A549 (cell line): ENCODE measurements around the gene SSH2. TPM values are rescaled to one million over a fixed set of nuclear protein-coding genes. Genes with fewer than 3 reads are reported as not detected.
A peak's percentile ranks its signal among the peaks of the same experiment; 100 is the strongest.

Experiments used
- ATAC-seq, 2 experiments: fragments of 200-7000 bp in 1 of 2; fragments of >200 bp in 1 of 2; cut with Nextera tagmentation in 1 of 2; cut with Tn5 transposase in 1 of 2; 3 replicates each; pipeline versions ENCODE4 v1.8.0 to v1.9.1; 2018 to 2020; ENCODE audit warnings: mild to moderate bottlenecking in 1 of 2, moderate library complexity in 1 of 2
- CTCF ChIA-PET: fragments of 300-600 bp; sonication (Branson Sonifier 250); formaldehyde crosslinking; extraction: SDS; loops from one replicate; lab custom pipeline; 2021; ENCODE audit warnings: antibody characterized with exemption, inconsistent platforms; lab: Yijun Ruan, JAX
- POLR2A ChIA-PET: fragments of 350-600 bp; formaldehyde crosslinking; extraction: SDS; loops from one replicate; lab custom pipeline; 2021; ENCODE audit warnings: antibody characterized with exemption, inconsistent platforms; lab: Yijun Ruan, JAX
- DNase-seq, 2 experiments: peaks; one replicate each; pipeline versions ENCODE4 v3.0.0 to v3.0.0-alpha.2; 2011 to 2016; ENCODE audit warnings: low read depth in 1 of 2, low spot score in 1 of 2
- FAIRE-seq: peaks from 2 replicates; lab custom pipeline; 2011; peaks lifted over from hg19 to GRCh38; lab: Jason Lieb, UNC
- H3K27ac ChIP-seq, 2 experiments: fragments of >200 bp; sonication (Bioruptor Twin); formaldehyde crosslinking; 3 replicates each; pipeline ENCODE4 v1.5.1; 2016 to 2017
- H3K4me1 ChIP-seq: fragments of >200 bp; sonication (Bioruptor Twin); formaldehyde crosslinking; 3 replicates; pipeline ENCODE4 v1.6.1; 2016
- H3K4me2 ChIP-seq: fragments of >200 bp; sonication (Bioruptor Twin); formaldehyde crosslinking; 3 replicates; pipeline ENCODE4 v1.6.1; 2016
- H3K4me3 ChIP-seq: fragments of >200 bp; sonication (Bioruptor Twin); formaldehyde crosslinking; 3 replicates; pipeline ENCODE4 v1.5.1; 2016
- H3K9me3 ChIP-seq: fragments of >200 bp; sonication (Bioruptor Twin); formaldehyde crosslinking; 3 replicates; pipeline ENCODE4 v1.6.1; 2016
- BHLHE40 ChIP-seq: IDR thresholded peaks from 2 replicates; pipeline ENCODE4 v1.6.1; 2012; ENCODE audit warnings: low read depth, low read length, inconsistent platforms
- CHD2 ChIP-seq: fragments of 150-350 bp; IDR thresholded peaks from 2 replicates; pipeline ENCODE4 v1.6.1; 2014; ENCODE audit warnings: low read length; ENCODE audit not compliant: partially characterized antibody
- CHD4 ChIP-seq: fragments of 200-600 bp; sonication (generic); IDR thresholded peaks from 2 replicates; pipeline ENCODE4 v1.6.1; 2016; ENCODE audit warnings: antibody characterized with exemption, mild to moderate bottlenecking, borderline replicate concordance
- EHMT2 ChIP-seq: fragments of 200-600 bp; sonication (generic); IDR thresholded peaks from 2 replicates; pipeline ENCODE4 v1.6.1; 2016; ENCODE audit warnings: antibody characterized with exemption, low read depth, mild to moderate bottlenecking, moderate library complexity
- EP300 ChIP-seq, 2 experiments: fragments of >200 bp; sonication (Bioruptor Twin); formaldehyde crosslinking; IDR thresholded peaks; 2 replicates in 1 of 2; 3 replicates in 1 of 2; pipeline ENCODE4 v1.6.1; 2016 to 2017
- ESRRA ChIP-seq: fragments of 150-350 bp; IDR thresholded peaks from 2 replicates; pipeline ENCODE4 v1.6.1; 2014; ENCODE audit warnings: mild to moderate bottlenecking, low read length, borderline replicate concordance
- FOSL2 ChIP-seq, 2 experiments: fragments of 450-650 bp in 1 of 2; fragments of >200 bp in 1 of 2; sonication (Bioruptor Twin) in 1 of 2; formaldehyde crosslinking; IDR thresholded peaks; 2 replicates each; pipeline versions ENCODE4 v1.5.0 to v1.6.1; 2016 to 2020; ENCODE audit warnings: mild to moderate bottlenecking in 1 of 2, moderate library complexity in 1 of 2
- FOXS1 ChIP-seq: fragments of 250-450 bp; sonication (Bioruptor Pico); IDR thresholded peaks from 2 replicates; pipeline ENCODE4 v1.5.0; 2020; ENCODE audit warnings: mild to moderate bottlenecking, moderate library complexity
- GATA3 ChIP-seq: IDR thresholded peaks from 2 replicates; pipeline ENCODE4 v1.6.1; 2012; ENCODE audit warnings: borderline replicate concordance
- HOXB13 ChIP-seq: fragments of 250-450 bp; sonication (Bioruptor Pico); IDR thresholded peaks from 2 replicates; pipeline ENCODE4 v1.5.0; 2020; ENCODE audit warnings: low read depth, mild to moderate bottlenecking, moderate library complexity
- HOXB5 ChIP-seq: fragments of 250-450 bp; sonication (Bioruptor Pico); IDR thresholded peaks from 2 replicates; pipeline ENCODE4 v1.5.0; 2020; ENCODE audit warnings: mild to moderate bottlenecking, moderate library complexity
- KDM1A ChIP-seq: fragments of 200-600 bp; sonication (generic); IDR thresholded peaks from 2 replicates; pipeline ENCODE4 v1.6.1; 2016; ENCODE audit warnings: low read depth, mild to moderate bottlenecking
- KDM5A ChIP-seq: fragments of 200-600 bp; sonication (generic); IDR thresholded peaks from 2 replicates; pipeline ENCODE4 v1.6.1; 2016; ENCODE audit warnings: antibody characterized with exemption, mild to moderate bottlenecking
- NFE2L2 ChIP-seq: fragments of 150-350 bp; conservative IDR thresholded peaks from 2 replicates; pipeline ENCODE4 v1.6.1; 2014; ENCODE audit warnings: low read length
- NR3C1 ChIP-seq: fragments of >200 bp; sonication (Bioruptor Twin); formaldehyde crosslinking; IDR thresholded peaks from 3 replicates; pipeline ENCODE4 v1.6.1; 2017
- PHF8 ChIP-seq: fragments of 200-600 bp; sonication (generic); IDR thresholded peaks from 2 replicates; pipeline ENCODE4 v1.6.1; 2016; ENCODE audit warnings: low read depth, mild to moderate bottlenecking, antibody characterized with exemption, moderate library complexity, borderline replicate concordance
- POLR2A ChIP-seq: IDR thresholded peaks from 2 replicates; pipeline ENCODE4 v1.6.1; 2012; ENCODE audit warnings: mild to moderate bottlenecking, low read length
- RCOR1 ChIP-seq: fragments of 150-350 bp; IDR thresholded peaks from 2 replicates; pipeline ENCODE4 v1.6.1; 2014; ENCODE audit warnings: antibody characterized with exemption, low read length, low read depth
- RFX5 ChIP-seq: fragments of 450-650 bp; IDR thresholded peaks from 2 replicates; pipeline ENCODE4 v1.7.1; 2014; ENCODE audit warnings: antibody characterized with exemption, mild to moderate bottlenecking, moderate library complexity
- SMC3 ChIP-seq: fragments of >200 bp; sonication (Bioruptor Twin); formaldehyde crosslinking; IDR thresholded peaks from 3 replicates; pipeline ENCODE4 v1.6.1; 2018; ENCODE audit warnings: inconsistent platforms
- TP53 ChIP-seq: fragments of 250-450 bp; sonication (Bioruptor Pico); IDR thresholded peaks from 2 replicates; pipeline ENCODE4 v1.5.0; 2021; ENCODE audit warnings: mild to moderate bottlenecking, moderate library complexity
- ZC3H11A ChIP-seq: fragments of 450-650 bp; IDR thresholded peaks from 2 replicates; pipeline ENCODE4 v1.6.1; 2014; ENCODE audit warnings: antibody characterized with exemption, mild to moderate bottlenecking
- ZFP36 ChIP-seq: fragments of 450-650 bp; IDR thresholded peaks from 2 replicates; pipeline ENCODE4 v1.6.1; 2014; ENCODE audit warnings: borderline replicate concordance; ENCODE audit not compliant: partially characterized antibody
- ZSCAN20 ChIP-seq: fragments of 250-450 bp; sonication (Bioruptor Pico); IDR thresholded peaks from 2 replicates; pipeline ENCODE4 v1.8.0; 2022; ENCODE audit warnings: mild to moderate bottlenecking, moderate library complexity
- WGBS: methylation state at CpG from one replicate; pipeline ENCODE4 v1.1.6; 2017; ENCODE audit errors: missing lambda C conversion rate; 5-methylcytosine and 5-hydroxymethylcytosine counted together
- polyA plus RNA-seq, 4 experiments: library from polyadenylated mRNA; depleted of rRNA in 3 of 4; stranded (reverse); fragments of >200 nt; fragmentation: RNase III in 1 of 4; extraction: RNeasy Plus Mini Kit Qiagen cat#74134 plus additional on column Dnase treatment in 1 of 4; gene quantifications; 2 replicates in 3 of 4; 3 replicates in 1 of 4; pipeline ENCODE4 v1.2.3, GENCODE V29; 2011 to 2017
- TF ChIP-seq, protein P1 (sequence below): fragments of 250-450 bp; sonication (Bioruptor Pico); IDR thresholded peaks from 2 replicates; pipeline ENCODE4 v1.5.0; 2021; ENCODE audit warnings: mild to moderate bottlenecking, moderate library complexity, borderline replicate concordance
- TF ChIP-seq, protein P2 (sequence below): fragments of >200 bp; sonication (Bioruptor Twin); formaldehyde crosslinking; IDR thresholded peaks from 3 replicates; pipeline ENCODE4 v1.5.1; 2016
- TF ChIP-seq, protein P3 (sequence below): fragments of >200 bp; sonication (Bioruptor Twin); formaldehyde crosslinking; IDR thresholded peaks from 3 replicates; pipeline ENCODE4 v1.6.1; 2016
- TF ChIP-seq, protein P4 (sequence below): fragments of 450-650 bp; IDR thresholded peaks from 2 replicates; pipeline ENCODE4 v1.6.1; 2014; ENCODE audit warnings: antibody characterized with exemption
- TF ChIP-seq, protein P5 (sequence below): fragments of 150-350 bp; IDR thresholded peaks from 2 replicates; pipeline ENCODE4 v1.6.1; 2014; ENCODE audit warnings: low read depth, mild to moderate bottlenecking, low read length

Gene SSH2
- polyA plus RNA-seq, 2 of the 4 experiments (the other 2 are of a cell fraction): 20.7 to 24.5 TPM

DNA sequence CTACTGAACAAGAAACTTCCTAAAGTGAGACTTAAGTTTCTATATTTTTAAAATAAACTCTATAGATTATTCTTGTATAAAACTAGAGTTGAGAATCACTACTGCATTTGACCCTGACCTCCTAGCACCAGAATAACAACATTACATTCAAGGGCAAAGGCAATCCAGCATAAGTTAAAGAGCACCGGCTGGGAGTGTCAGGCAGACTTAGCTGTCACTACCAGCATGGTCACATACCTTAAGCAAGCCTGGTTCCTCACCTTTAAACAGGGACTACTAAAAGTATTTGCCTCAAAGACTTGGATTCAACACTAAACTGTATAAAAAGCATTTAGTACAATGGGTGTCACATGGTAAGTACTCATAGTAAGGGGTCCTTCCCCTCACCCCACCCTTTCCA is 90.4 kb downstream of the SSH2 start:
- Histone ChIP-seq H3K4me1 (peaks cover 17% of the 10 kb centered on the region; the same call in 2 of the 3 replicates), H3K4me3 (no peak overlapping the region), H3K4me2 (no peak overlapping the region), H3K9me3 (no peaks in the 10 kb centered on the region), H3K27ac (no peak overlapping the region)
- FAIRE-seq (no peak), DNase-seq (no peak), ATAC-seq (no peak)
- ChIA-PET POLR2A (no interaction called here), CTCF (interaction anchor here (0.9 to 3.0 kb wide), 8 partner anchors 11 to 268 kb away, joined by 3 to 20 read pairs (median 7); partner anchors contain the start of gene SSH2)
- TF ChIP-seq FOXS1 (CRISPR knock-in tag) (no peak), ZC3H11A (no peak), ESRRA (no peak), RFX5 (no peak), EHMT2 (no peak), KDM5A (no peak), HOXB5 (CRISPR knock-in tag) (no peak), PHF8 (no peak), NR3C1 (no peak), GATA3 (no peak), HOXB13 (no peak), FOSL2 (IDR thresholded peaks at IDR 0.05) (no peak), FOSL2 (CRISPR knock-in tag; IDR thresholded peaks at IDR 0.05) (no peak), RCOR1 (no peak), ZSCAN20 (CRISPR knock-in tag) (no peak)
- TF ChIP-seq, protein P1, sequence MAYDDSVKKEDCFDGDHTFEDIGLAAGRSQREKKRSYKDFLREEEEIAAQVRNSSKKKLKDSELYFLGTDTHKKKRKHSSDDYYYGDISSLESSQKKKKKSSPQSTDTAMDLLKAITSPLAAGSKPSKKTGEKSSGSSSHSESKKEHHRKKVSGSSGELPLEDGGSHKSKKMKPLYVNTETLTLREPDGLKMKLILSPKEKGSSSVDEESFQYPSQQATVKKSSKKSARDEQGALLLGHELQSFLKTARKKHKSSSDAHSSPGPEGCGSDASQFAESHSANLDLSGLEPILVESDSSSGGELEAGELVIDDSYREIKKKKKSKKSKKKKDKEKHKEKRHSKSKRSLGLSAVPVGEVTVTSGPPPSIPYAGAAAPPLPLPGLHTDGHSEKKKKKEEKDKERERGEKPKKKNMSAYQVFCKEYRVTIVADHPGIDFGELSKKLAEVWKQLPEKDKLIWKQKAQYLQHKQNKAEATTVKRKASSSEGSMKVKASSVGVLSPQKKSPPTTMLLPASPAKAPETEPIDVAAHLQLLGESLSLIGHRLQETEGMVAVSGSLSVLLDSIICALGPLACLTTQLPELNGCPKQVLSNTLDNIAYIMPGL: no peak
- TF ChIP-seq, protein P2, sequence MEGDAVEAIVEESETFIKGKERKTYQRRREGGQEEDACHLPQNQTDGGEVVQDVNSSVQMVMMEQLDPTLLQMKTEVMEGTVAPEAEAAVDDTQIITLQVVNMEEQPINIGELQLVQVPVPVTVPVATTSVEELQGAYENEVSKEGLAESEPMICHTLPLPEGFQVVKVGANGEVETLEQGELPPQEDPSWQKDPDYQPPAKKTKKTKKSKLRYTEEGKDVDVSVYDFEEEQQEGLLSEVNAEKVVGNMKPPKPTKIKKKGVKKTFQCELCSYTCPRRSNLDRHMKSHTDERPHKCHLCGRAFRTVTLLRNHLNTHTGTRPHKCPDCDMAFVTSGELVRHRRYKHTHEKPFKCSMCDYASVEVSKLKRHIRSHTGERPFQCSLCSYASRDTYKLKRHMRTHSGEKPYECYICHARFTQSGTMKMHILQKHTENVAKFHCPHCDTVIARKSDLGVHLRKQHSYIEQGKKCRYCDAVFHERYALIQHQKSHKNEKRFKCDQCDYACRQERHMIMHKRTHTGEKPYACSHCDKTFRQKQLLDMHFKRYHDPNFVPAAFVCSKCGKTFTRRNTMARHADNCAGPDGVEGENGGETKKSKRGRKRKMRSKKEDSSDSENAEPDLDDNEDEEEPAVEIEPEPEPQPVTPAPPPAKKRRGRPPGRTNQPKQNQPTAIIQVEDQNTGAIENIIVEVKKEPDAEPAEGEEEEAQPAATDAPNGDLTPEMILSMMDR: no peak
- 94% methylated on average over 1 of the region's 1 CpG for WGBS

DNA sequence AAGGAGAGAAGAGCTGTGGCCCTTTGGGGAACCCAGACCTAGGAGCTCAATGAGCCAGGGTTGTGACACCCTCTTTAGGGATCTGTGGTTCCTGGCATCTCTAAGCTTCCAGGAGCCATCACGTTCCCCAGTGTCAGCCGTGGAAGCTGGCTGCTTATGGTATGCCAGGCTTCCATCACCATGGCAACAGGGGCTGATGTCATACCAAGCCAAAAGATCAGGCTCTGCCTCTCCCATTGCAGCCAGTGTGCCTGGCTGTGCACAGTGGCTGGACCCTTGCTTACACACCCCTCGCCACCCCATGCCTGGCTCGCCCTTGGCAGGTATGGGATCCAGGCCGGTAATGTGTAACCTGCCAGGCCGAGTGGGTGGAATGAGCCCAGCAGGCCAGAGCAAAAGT is 91.1 kb downstream of the SSH2 start:
- H3K4me3 ChIP-seq: no peak overlapping the region
- TF ChIP-seq TP53 (no peak), CHD4 (no peak), NFE2L2 (no peak)
- H3K9me3 ChIP-seq: no peaks in the 10 kb centered on the region
- WGBS: 91% methylated on average over 6 of the region's 6 CpGs
- DNase-seq (peak in 1 of 2 experiments; percentile 16), ATAC-seq (peak in 1 of 2 experiments; percentile 47; a peak in 3 of 6 replicates), FAIRE-seq (no peak)
- ChIA-PET CTCF (interaction anchor here (1.0 to 3.0 kb wide), 8 partner anchors 9 to 256 kb away, joined by 3 to 20 read pairs (median 7); partner anchors contain the start of gene SSH2), POLR2A (no interaction called here)
- H3K27ac ChIP-seq: no peak overlapping the region
- no peak overlapping the region for H3K4me2 ChIP-seq
- peaks cover 17% of the 10 kb centered on the region; the same call in 2 of the 3 replicates for H3K4me1 ChIP-seq

DNA sequence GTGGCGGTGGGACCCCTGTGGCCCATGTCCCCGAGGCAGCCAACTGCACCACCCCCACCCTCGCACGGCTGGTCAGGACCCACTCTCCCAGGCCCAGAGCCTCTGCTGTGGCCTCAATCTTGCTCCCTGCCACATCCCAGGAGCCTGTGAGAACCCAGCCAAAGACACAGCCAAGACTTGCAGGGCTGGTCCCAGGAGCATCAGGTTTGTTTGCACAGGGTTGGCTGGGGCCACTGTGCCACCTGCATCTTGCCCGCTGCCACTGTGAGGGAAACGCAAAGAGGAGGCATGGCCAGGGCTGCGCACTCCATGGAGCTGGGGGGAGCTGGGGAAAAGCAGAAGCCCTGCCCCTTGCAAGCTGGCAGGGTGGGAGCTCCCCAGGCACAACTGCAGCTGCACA is 92.5 kb downstream of the SSH2 start:
- DNase-seq (no peak), FAIRE-seq (no peak), ATAC-seq (no peak; a peak in 1 of 6 replicates)
- 98% methylated on average over 7 of the region's 7 CpGs for WGBS
- H3K4me1 ChIP-seq: peaks cover 17% of the 10 kb centered on the region; the same call in 2 of the 3 replicates
- H3K4me2 ChIP-seq: no peak overlapping the region
- H3K9me3 ChIP-seq: no peaks in the 10 kb centered on the region
- CTCF ChIA-PET: interaction anchor here (1.0 to 3.0 kb wide), 6 partner anchors 30 to 256 kb away, joined by 3 to 20 read pairs (median 6); partner anchors contain the start of gene SSH2
- POLR2A ChIA-PET: no interaction called here
- no peak overlapping the region for H3K4me3 ChIP-seq
- H3K27ac ChIP-seq: peak overlapping the region in 1 of 2 experiments; percentile 5; a peak in 1 of 6 replicates
- no peak for TF ChIP-seq RCOR1
- no peak for TF ChIP-seq POLR2A
- TF ChIP-seq KDM1A: no peak
- TF ChIP-seq ZFP36: no peak
- no peak for TF ChIP-seq SMC3
- TF ChIP-seq EP300 (IDR thresholded peaks at IDR 0.05): no peak
- TF ChIP-seq BHLHE40: no peak
- TF ChIP-seq ZC3H11A: no peak
- TF ChIP-seq CHD2: no peak
- TF ChIP-seq, protein P3, sequence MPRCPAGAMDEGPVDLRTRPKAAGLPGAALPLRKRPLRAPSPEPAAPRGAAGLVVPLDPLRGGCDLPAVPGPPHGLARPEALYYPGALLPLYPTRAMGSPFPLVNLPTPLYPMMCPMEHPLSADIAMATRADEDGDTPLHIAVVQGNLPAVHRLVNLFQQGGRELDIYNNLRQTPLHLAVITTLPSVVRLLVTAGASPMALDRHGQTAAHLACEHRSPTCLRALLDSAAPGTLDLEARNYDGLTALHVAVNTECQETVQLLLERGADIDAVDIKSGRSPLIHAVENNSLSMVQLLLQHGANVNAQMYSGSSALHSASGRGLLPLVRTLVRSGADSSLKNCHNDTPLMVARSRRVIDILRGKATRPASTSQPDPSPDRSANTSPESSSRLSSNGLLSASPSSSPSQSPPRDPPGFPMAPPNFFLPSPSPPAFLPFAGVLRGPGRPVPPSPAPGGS: no peak
- no peak for TF ChIP-seq TP53
- TF ChIP-seq, protein P4, sequence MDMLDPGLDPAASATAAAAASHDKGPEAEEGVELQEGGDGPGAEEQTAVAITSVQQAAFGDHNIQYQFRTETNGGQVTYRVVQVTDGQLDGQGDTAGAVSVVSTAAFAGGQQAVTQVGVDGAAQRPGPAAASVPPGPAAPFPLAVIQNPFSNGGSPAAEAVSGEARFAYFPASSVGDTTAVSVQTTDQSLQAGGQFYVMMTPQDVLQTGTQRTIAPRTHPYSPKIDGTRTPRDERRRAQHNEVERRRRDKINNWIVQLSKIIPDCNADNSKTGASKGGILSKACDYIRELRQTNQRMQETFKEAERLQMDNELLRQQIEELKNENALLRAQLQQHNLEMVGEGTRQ: no peak
- TF ChIP-seq HOXB5 (CRISPR knock-in tag): no peak
- TF ChIP-seq, protein P5, sequence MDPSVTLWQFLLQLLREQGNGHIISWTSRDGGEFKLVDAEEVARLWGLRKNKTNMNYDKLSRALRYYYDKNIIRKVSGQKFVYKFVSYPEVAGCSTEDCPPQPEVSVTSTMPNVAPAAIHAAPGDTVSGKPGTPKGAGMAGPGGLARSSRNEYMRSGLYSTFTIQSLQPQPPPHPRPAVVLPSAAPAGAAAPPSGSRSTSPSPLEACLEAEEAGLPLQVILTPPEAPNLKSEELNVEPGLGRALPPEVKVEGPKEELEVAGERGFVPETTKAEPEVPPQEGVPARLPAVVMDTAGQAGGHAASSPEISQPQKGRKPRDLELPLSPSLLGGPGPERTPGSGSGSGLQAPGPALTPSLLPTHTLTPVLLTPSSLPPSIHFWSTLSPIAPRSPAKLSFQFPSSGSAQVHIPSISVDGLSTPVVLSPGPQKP: no peak
